ENCODE data around the gene TXNDC12.

TXNDC12 gene

DNA sequence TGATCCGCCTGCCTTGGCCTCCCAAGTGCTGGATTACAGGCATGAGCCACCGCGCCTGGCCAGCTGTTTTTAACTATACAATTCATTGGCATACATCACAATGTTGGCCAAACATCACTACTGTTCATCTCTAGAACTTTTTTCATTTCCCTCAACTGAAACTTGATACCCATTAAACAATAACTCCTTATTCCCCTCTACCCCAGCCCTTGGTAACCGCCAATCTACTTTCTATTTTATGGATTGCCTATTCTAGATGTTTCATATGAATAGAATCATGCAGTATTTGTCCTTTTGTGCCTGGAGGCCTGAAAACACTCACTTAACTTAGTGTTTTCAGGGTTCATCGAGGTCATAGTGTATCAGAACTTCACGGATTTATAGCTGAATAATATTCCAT is 17.3 kb upstream of the TXNDC12 start:
- Histone ChIP-seq H3K27me3 (ENCODE audit: insufficient read depth, low read length) (no peaks in the 10 kb centered on the region), H3K9me2 (ENCODE audit: low read depth, low read length) (no peaks in the 10 kb centered on the region), H3K9me3 (ENCODE audit: low read length) (no peaks in the 10 kb centered on the region), H3K36me3 (ENCODE audit: insufficient read depth, low read length) (peaks cover 49% of the 10 kb centered on the region), H3K4me1 (ENCODE audit: insufficient read depth, low read length, severe bottlenecking) (no peaks in the 10 kb centered on the region), H3K4me2 (ENCODE audit: low read length) (no peak overlapping the region), H3K4me3 (ENCODE audit: low read depth, low read length, poor library complexity, severe bottlenecking) (no peak overlapping the region), H3K27ac (ENCODE audit: low read depth, low read length, poor library complexity, severe bottlenecking) (no peak overlapping the region), H3F3A (ENCODE audit: insufficient read depth, low read length) (no peaks in the 10 kb centered on the region), H3K79me2 (ENCODE audit: insufficient read depth, low read length) (peaks cover 11% of the 10 kb centered on the region), H2AFZ (ENCODE audit: low read length) (no peak overlapping the region), H4K20me1 (ENCODE audit: insufficient read depth, low read length) (no peaks in the 10 kb centered on the region), H3K9ac (ENCODE audit: low read length) (no peak overlapping the region)
- TF ChIP-seq, protein P1, sequence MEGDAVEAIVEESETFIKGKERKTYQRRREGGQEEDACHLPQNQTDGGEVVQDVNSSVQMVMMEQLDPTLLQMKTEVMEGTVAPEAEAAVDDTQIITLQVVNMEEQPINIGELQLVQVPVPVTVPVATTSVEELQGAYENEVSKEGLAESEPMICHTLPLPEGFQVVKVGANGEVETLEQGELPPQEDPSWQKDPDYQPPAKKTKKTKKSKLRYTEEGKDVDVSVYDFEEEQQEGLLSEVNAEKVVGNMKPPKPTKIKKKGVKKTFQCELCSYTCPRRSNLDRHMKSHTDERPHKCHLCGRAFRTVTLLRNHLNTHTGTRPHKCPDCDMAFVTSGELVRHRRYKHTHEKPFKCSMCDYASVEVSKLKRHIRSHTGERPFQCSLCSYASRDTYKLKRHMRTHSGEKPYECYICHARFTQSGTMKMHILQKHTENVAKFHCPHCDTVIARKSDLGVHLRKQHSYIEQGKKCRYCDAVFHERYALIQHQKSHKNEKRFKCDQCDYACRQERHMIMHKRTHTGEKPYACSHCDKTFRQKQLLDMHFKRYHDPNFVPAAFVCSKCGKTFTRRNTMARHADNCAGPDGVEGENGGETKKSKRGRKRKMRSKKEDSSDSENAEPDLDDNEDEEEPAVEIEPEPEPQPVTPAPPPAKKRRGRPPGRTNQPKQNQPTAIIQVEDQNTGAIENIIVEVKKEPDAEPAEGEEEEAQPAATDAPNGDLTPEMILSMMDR (IDR thresholded peaks at IDR 0.05; ENCODE audit: low read length) = no peak

DNA sequence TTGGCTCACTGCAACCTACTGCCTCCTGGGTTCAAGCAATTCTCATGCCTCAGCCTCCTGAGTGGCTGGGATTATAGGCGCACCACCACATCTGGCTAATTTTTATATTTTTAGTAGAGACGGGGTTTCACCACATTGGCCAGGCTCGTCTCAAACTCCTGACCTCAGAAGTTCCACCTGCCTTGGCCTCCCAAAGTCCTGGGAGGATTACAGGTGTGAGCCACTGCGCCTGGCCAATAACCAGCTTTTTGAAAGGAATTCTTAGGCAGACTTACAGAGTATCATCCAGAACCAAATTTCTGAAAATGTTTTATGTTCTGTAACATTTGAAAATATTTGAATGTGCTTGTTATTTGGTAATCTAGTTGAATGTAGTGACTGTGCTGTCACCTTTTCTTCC is 15.7 kb upstream of the TXNDC12 start:
- H3K27ac ChIP-seq (ENCODE audit: low read depth, low read length, poor library complexity, severe bottlenecking) = no peak overlapping the region
- no peaks in the 10 kb centered on the region for H3K27me3 ChIP-seq (ENCODE audit: insufficient read depth, low read length)
- peaks cover 60% of the 10 kb centered on the region for H3K36me3 ChIP-seq (ENCODE audit: insufficient read depth, low read length)
- H3K4me2 ChIP-seq (ENCODE audit: low read length) = no peak overlapping the region
- TF ChIP-seq, protein P1 (IDR thresholded peaks at IDR 0.05; ENCODE audit: low read length) = no peak
- no peak for TF ChIP-seq EZH2 (IDR thresholded peaks at IDR 0.05; ENCODE audit: borderline replicate concordance, low read length)
- H3K9ac ChIP-seq (ENCODE audit: low read length) = no peak overlapping the region
- no peaks in the 10 kb centered on the region for H3K9me3 ChIP-seq (ENCODE audit: low read length)
- no peaks in the 10 kb centered on the region for H3K4me1 ChIP-seq (ENCODE audit: insufficient read depth, low read length, severe bottlenecking)
- no peak overlapping the region for H2AFZ ChIP-seq (ENCODE audit: low read length)
- H3K4me3 ChIP-seq (ENCODE audit: low read depth, low read length, poor library complexity, severe bottlenecking) = no peak overlapping the region
- H3K9me2 ChIP-seq (ENCODE audit: low read depth, low read length) = no peaks in the 10 kb centered on the region
- no peaks in the 10 kb centered on the region for H4K20me1 ChIP-seq (ENCODE audit: insufficient read depth, low read length)
- no peaks in the 10 kb centered on the region for H3F3A ChIP-seq (ENCODE audit: insufficient read depth, low read length)
- H3K79me2 ChIP-seq (ENCODE audit: insufficient read depth, low read length) = peaks cover 11% of the 10 kb centered on the region

DNA sequence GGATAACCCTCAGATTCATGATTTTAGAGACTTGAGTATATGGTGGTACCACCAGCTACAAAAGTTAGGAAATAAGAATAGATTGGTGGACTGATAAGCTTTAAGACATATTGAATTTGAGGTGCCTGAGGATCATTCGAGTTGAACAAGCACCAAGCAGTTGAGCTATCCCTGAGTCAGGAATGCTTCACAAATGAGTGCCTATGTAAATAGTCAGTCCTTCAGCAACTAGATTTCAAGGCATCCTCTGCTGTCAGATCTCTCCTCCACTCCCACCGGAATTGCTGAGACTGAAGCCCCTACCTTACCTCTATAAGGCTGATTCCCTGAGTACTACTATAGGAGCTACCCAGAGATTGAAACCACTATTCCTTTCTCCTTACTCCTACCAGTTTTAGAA is 8.2 kb upstream of the TXNDC12 start:
- TF ChIP-seq, protein P1 (IDR thresholded peaks at IDR 0.05; ENCODE audit: low read length) = no peak
- no peak for TF ChIP-seq EZH2 (IDR thresholded peaks at IDR 0.05; ENCODE audit: borderline replicate concordance, low read length)
- H3K4me1 ChIP-seq (ENCODE audit: insufficient read depth, low read length, severe bottlenecking) = peaks cover 12% of the 10 kb centered on the region

More for the DNA sequence above, 8.2 kb upstream of the TXNDC12 start:
- Histone ChIP-seq H3K4me2 (ENCODE audit: low read length) (no peak overlapping the region), H3F3A (ENCODE audit: insufficient read depth, low read length) (no peaks in the 10 kb centered on the region), H4K20me1 (ENCODE audit: insufficient read depth, low read length) (no peaks in the 10 kb centered on the region), H3K27me3 (ENCODE audit: insufficient read depth, low read length) (no peaks in the 10 kb centered on the region), H3K9me3 (ENCODE audit: low read length) (no peaks in the 10 kb centered on the region), H3K79me2 (ENCODE audit: insufficient read depth, low read length) (peaks cover 22% of the 10 kb centered on the region), H3K4me3 (ENCODE audit: low read depth, low read length, poor library complexity, severe bottlenecking) (no peak overlapping the region), H3K9me2 (ENCODE audit: low read depth, low read length) (no peaks in the 10 kb centered on the region), H2AFZ (ENCODE audit: low read length) (no peak overlapping the region), H3K27ac (ENCODE audit: low read depth, low read length, poor library complexity, severe bottlenecking) (no peak overlapping the region), H3K9ac (ENCODE audit: low read length) (no peak overlapping the region), H3K36me3 (ENCODE audit: insufficient read depth, low read length) (peaks cover 80% of the 10 kb centered on the region)

All from OCI-LY1 (cell line).